NCI-H2171 (cell line): ENCODE results near the gene CHPT1.

Experiments
- DNase-seq: peaks from one replicate; lab custom pipeline; 2025; lab: John Stamatoyannopoulos, UW

The CHPT1 gene

GRCh38 chr12:101685092-101685491, 12.3 kb upstream of the CHPT1 start:
- DNase-seq = no peak

GRCh38 chr12:101686176-101686575, 11.3 kb upstream of the CHPT1 start:
- DNase-seq = no peak

- DNase-seq = no peak
These were observed 6.8 kb upstream of the CHPT1 start for GRCh38 chr12:101690544-101691098.

GRCh38 chr12:101691503-101692096, 5.8 kb upstream of the CHPT1 start:
- no peak for DNase-seq

GRCh38 chr12:101694297-101694848, 3.1 kb upstream of the CHPT1 start:
- no peak for DNase-seq

GRCh38 chr12:101694986-101695385, 2.5 kb upstream of the CHPT1 start:
- DNase-seq = no peak

- no peak for DNase-seq
These were observed 1.7 kb upstream of the CHPT1 start for GRCh38 chr12:101695706-101696105.

GRCh38 chr12:101696251-101697196, 916 bp upstream of the CHPT1 start:
- no peak for DNase-seq

GRCh38 chr12:101697930-101698799, 725 bp downstream of the CHPT1 start:
- DNase-seq = no peak

GRCh38 chr12:101698800-101699347, 1.4 kb downstream of the CHPT1 start:
- no peak for DNase-seq

GRCh38 chr12:101700299-101700820, 2.9 kb downstream of the CHPT1 start:
- DNase-seq = no peak

GRCh38 chr12:101703487-101703886, 6.0 kb downstream of the CHPT1 start:
- no peak for DNase-seq

- DNase-seq = no peak
These were observed 9.0 kb downstream of the CHPT1 start for GRCh38 chr12:101706403-101706802.

- no peak for DNase-seq
These were observed 9.8 kb downstream of the CHPT1 start for GRCh38 chr12:101707131-101707782.

- DNase-seq = no peak
These were observed 12.8 kb downstream of the CHPT1 start for GRCh38 chr12:101710288-101710687.

- no peak for DNase-seq
These were observed 15.7 kb downstream of the CHPT1 start for GRCh38 chr12:101713059-101713682.

GRCh38 chr12:101713930-101714329, 16.5 kb downstream of the CHPT1 start:
- DNase-seq = no peak

- no peak for DNase-seq
These were observed 17.5 kb downstream of the CHPT1 start for GRCh38 chr12:101714877-101715444.

GRCh38 chr12:101719566-101719965, 22.1 kb downstream of the CHPT1 start:
- DNase-seq = no peak

GRCh38 chr12:101720118-101720517, 22.7 kb downstream of the CHPT1 start:
- no peak for DNase-seq
